Measurements from ENCODE around the gene CHMP1B.

Gene CHMP1B

GRCh38 chr18:11862468-11863137 lies 11.4 kb downstream of the CHMP1B start:
- Histone ChIP-seq H3K4me3 (no peak overlapping the region), H3K27ac (peak overlapping the region in 1 of 21 experiments; percentile 49)

DNA sequence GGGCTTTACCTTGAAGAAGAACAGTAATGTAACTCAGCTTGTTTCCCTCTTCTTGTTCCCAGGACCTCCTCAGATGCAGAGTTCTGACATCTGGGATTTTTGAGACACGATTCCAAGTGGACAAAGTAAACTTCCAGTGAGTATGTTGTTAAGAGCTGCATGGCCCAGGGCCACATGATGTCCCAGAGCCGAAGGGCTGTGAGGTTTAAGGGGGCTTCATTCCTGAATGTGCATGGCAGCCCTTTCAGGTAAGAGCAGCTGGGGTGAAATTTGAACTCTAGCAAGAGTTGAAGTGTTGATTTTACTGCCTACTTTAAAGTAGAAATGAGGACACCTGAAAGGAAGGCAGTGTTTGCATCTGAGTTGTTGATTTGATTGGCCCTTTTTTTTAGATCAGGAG lies 13.3 kb downstream of the CHMP1B start:
- H3K4me3 ChIP-seq, result no peak overlapping the region
- H3K27ac ChIP-seq, result no peak overlapping the region

GRCh38 chr18:11865071-11865470 lies 13.9 kb downstream of the CHMP1B start:
- Histone ChIP-seq H3K4me3 (no peak overlapping the region), H3K27ac (no peak overlapping the region)

GRCh38 chr18:11866329-11866728 lies 15.1 kb downstream of the CHMP1B start:
- Histone ChIP-seq H3K27ac (no peak overlapping the region), H3K4me3 (no peak overlapping the region)

GRCh38 chr18:11866764-11867163 lies 15.6 kb downstream of the CHMP1B start:
- no peak overlapping the region for H3K4me3 ChIP-seq
- H3K27ac ChIP-seq, result no peak overlapping the region

GRCh38 chr18:11868230-11868629 lies 17.0 kb downstream of the CHMP1B start:
- H3K4me3 ChIP-seq, result no peak overlapping the region
- H3K27ac ChIP-seq, result no peak overlapping the region

DNA sequence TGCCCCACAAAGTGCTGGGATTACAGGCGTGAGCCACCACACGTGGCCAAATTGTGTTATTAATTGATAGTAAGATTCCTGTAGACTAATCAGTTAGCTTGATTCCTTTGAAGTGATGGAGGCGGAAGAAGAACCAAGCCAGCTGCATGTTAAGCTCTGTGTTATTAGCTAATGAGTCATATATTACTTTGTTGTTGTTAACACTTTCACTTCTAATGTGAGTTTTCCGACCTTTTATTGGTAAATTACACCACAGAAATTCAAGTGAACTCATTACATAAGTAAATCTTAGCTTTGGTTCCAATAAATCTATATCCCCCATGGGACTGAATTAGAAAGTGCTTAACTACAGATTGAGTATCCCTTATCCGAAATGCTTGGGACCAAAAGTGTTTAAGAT lies 20.3 kb downstream of the CHMP1B start:
- no peak overlapping the region for H3K4me3 ChIP-seq
- H3K27ac ChIP-seq, result no peak overlapping the region

DNA sequence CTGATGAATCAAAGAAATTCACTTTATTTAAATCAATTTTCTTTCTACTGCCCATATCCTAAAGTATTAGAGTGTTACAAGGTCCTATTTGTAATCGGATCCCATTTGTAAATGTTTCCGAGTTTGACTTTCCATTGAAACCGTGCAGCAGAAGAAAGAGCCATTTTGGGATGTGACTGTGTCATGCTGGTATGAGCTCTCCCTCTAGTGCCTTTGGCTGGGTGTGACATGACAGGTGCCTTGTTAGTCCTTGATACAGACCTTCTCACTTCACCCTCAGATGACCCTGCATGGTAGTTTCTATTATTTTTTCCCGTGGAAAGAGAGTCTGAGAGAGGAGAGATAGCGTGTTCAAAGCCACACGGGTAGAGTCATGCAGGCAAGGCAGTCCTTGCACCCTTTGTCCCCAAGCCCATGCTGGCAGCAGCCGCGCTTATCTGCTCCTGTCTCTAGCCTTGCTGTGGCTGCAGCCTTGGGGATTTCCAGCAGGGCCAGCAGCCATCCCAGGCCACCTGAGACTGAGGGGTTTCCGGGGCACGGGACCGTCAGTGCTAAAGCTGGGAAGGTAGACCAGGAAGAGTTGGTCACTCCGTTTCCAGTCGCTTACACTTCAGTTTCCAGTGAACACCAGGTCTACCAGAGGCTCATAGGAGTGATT lies 21.4 kb downstream of the CHMP1B start:
- no peak overlapping the region for H3K4me3 ChIP-seq
- H3K27ac ChIP-seq, result no peak overlapping the region

- Histone ChIP-seq H3K27ac (peak overlapping the region in 1 of 21 experiments; percentile 28), H3K4me3 (no peak overlapping the region)
These were observed 22.6 kb downstream of the CHMP1B start for GRCh38 chr18:11873670-11874340.

DNA sequence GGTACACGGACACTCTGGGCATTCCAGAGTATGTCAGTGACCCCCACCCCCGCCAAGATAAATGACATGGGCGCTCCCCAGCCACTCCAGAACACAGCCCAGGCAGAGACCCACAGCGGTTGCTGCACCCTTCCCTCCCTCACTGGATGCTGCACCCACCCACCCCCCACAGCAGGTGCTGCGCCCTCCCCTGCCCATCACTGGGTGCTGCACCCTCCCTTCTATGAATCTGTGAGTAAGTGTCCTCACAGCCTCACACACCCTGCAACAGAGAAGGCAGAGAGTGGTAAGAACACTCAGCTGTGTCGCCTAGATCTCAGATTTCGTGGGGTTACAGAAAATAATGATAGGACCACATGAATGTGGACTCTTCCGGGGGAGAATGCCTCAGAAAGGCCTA lies 23.5 kb downstream of the CHMP1B start:
- Histone ChIP-seq H3K27ac (no peak overlapping the region), H3K4me3 (no peak overlapping the region)

DNA sequence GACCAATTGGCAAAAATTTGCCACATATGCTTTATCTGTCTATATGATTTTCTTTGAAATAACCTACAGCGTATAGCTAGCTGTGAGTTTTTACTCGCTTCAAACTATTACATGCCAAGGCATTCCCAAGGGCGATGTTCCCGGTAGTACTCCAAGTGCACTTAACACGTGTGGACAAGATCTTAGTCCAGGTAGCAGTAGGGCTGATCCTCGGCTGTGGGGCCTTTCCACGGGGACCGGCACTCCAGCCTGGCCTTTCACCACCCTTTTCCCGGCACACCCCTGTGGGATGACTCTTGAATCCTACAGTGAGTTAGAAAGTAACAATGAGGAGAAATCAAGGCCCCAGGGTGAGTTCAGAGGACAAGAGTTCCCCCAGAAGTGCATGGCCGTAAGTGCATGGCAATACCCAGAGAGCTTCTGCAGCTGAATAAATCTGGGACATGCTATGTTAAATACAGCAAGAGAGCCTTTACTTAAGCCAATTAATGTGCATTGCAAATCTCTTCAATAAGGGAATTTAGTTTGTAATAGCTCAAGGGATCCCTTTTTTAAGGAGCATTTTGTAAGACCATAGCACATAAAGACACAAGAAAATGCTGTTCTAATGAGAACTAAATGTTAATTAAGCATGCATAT lies 26.4 kb downstream of the CHMP1B start:
- Histone ChIP-seq H3K27ac (no peak overlapping the region), H3K4me3 (no peak overlapping the region)

GRCh38 chr18:11880586-11881304 lies 29.5 kb downstream of the CHMP1B start:
- no peak overlapping the region for H3K27ac ChIP-seq

DNA sequence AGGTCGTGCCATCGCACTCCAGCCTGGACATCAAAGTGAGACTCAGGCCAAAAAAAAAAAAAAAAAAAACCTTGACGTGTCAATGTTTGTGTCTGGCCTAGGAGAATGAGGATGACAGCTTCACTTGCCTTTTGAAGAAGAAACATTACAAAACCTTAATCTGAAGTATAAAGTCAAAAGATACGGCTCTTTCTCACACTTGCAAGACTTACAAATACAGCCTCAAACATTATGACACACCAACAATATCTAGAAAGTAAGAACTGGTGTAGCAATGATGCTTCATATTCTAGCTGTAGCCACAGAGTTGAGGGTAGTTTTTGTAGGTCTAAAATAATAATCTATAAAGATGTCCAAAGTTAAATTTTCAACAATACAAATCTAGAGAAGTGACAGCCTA lies 31.4 kb downstream of the CHMP1B start:
- Histone ChIP-seq H3K27ac (no peak overlapping the region), H3K4me3 (no peak overlapping the region)

More at GRCh38 chr18:11880586-11881304, 29.5 kb downstream of the CHMP1B start:
- no peak overlapping the region for H3K4me3 ChIP-seq

DNA sequence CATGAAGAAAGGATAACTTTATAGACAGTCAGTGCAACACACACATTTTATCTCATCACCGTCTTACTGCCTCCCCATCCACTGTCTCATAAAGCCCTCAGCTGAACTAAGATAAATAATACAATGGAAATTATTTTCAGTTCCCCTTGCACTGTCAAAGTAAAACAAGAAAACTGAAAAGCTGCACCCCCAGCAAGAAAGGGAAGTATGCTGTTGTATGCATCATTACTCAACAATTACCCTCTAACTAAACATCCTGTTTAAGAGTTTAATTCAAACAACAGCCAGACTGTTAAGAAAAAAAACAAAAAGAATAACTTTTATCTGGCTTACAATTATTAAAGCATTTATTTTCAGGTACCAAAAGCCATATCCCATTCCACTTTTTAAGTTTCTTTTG lies 31.9 kb downstream of the CHMP1B start:
- no peak overlapping the region for H3K4me3 ChIP-seq
- peak overlapping the region in 1 of 21 experiments; percentile 29 for H3K27ac ChIP-seq

GRCh38 chr18:11884396-11885030 lies 33.3 kb downstream of the CHMP1B start:
- peak overlapping the region in 1 of 21 experiments; percentile 29 for H3K27ac ChIP-seq
- no peak overlapping the region for H3K4me3 ChIP-seq

GRCh38 chr18:11885278-11885947 lies 34.2 kb downstream of the CHMP1B start:
- H3K27ac ChIP-seq, result peak overlapping the region in 1 of 21 experiments; percentile 46
- H3K4me3 ChIP-seq, result no peak overlapping the region

DNA sequence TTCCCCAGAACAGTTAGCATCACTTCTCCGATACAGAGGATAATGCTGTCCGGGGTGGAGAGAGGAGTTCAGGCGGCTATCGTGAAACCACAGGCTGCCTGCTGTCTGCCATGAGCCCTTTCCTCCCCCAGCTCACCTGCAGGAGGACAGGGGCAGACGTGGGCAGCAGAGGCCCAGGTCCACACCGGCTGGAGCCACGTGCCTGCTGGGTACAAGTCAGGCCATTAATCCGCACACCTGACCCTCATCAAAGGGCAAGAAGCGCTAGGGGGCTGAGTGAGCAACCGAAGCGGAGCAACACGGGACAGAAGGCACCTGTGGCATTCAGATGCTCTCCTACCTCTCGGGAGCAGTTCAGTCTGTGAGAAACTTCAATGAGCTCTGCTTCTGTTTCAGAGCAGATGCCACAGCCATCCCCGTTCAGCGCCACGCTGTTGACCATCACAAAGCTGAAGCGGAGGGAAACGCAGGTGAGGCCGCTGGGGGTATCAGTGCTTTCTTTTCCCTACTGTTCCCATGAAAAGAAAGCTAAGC lies 35.4 kb downstream of the CHMP1B start:
- Histone ChIP-seq H3K4me3 (no peak overlapping the region), H3K27ac (no peak overlapping the region)

DNA sequence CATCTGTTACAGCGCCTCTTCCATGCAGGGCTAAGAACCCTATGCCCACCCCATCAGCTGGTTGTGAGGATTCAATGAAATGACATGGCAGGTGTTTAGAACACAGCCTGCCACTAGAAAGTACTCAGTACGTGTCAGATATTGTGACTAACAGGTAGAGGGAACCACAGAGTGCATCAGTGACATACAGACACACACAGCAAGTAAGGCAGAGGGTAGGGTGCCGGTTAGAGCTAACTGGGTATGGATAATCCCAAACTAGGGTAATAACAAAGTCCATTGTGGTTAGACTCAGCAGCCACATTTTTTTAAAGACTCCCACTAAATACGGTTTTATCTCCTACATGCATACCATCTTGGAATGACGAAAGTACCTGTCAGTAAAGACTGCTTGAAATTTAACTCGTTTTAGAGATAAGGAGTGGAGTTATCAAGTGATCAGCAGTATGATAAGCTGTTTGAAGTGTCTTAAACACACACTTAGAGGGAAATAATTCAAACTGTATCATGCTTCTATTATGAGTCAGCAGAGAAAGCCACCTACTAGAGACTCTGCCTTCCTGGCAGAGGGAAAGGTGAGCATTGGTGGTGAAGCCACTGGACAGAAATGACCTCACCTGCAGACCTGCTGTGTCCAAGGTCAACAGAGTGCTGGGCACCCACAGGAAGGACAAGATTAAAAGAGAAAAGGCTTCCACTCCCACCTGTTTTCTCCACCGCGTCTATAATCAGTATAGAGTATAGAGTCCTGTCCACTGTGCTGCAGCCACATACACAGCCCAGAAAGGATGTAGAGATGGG lies 36.3 kb downstream of the CHMP1B start:
- Histone ChIP-seq H3K27ac (no peak overlapping the region), H3K4me3 (no peak overlapping the region)

Data from skin epidermis (tissue), 12 donors.